ENCODE data around the gene SPO11.

DNA sequence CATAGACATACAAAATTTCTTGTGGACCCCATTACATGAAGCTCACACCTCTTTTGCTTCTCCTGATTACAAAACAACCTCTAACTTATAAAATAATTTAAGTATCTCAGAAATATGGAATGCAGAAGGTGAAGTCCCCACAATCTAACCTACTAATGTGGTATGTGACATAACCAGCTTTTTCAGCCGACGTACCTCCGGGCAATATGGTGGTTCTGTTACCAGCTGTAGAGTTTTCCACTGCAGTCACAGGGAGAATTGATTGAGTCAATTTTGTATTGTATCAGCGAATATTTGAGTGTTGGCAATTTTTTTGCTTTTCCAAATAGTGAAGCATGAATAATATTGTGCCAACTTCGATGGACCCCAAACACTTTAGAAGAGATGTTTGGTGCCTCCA is 15.7 kb upstream of the SPO11 start:
- TF ChIP-seq EZH2 (IDR thresholded peaks at IDR 0.05) (no peak), POLR2A (IDR thresholded peaks at IDR 0.05; ENCODE audit: borderline replicate concordance, extremely low read depth, insufficient read depth, insufficient read length) (no peak), YY1 (IDR thresholded peaks at IDR 0.05; ENCODE audit: extremely low read depth, insufficient replicate concordance, low read depth, low read length) (no peak), CBX3 (IDR thresholded peaks at IDR 0.05; ENCODE audit: low read depth) (no peak)
- TF ChIP-seq, protein P1, sequence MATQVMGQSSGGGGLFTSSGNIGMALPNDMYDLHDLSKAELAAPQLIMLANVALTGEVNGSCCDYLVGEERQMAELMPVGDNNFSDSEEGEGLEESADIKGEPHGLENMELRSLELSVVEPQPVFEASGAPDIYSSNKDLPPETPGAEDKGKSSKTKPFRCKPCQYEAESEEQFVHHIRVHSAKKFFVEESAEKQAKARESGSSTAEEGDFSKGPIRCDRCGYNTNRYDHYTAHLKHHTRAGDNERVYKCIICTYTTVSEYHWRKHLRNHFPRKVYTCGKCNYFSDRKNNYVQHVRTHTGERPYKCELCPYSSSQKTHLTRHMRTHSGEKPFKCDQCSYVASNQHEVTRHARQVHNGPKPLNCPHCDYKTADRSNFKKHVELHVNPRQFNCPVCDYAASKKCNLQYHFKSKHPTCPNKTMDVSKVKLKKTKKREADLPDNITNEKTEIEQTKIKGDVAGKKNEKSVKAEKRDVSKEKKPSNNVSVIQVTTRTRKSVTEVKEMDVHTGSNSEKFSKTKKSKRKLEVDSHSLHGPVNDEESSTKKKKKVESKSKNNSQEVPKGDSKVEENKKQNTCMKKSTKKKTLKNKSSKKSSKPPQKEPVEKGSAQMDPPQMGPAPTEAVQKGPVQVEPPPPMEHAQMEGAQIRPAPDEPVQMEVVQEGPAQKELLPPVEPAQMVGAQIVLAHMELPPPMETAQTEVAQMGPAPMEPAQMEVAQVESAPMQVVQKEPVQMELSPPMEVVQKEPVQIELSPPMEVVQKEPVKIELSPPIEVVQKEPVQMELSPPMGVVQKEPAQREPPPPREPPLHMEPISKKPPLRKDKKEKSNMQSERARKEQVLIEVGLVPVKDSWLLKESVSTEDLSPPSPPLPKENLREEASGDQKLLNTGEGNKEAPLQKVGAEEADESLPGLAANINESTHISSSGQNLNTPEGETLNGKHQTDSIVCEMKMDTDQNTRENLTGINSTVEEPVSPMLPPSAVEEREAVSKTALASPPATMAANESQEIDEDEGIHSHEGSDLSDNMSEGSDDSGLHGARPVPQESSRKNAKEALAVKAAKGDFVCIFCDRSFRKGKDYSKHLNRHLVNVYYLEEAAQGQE (IDR thresholded peaks at IDR 0.05; ENCODE audit: low read depth): no peak
